H1 (cell line): ENCODE data around the gene RASGEF1C. TPM values are rescaled to one million over a fixed set of nuclear protein-coding genes. Genes with fewer than 3 reads are reported as not detected.

Experiments used
- CTCF ChIA-PET: fragments of 300-600 bp; sonication (Branson Sonifier 250); formaldehyde crosslinking; loops from one replicate; lab custom pipeline; 2021; ENCODE audit not compliant: partially characterized antibody; lab: Charles Lee
- POLR2A ChIA-PET: fragments of 300-600 bp; sonication (Branson Sonifier 250); formaldehyde crosslinking; loops from one replicate; lab custom pipeline; 2021; ENCODE audit warnings: inconsistent platforms; ENCODE audit not compliant: partially characterized antibody; lab: Charles Lee
- DNase-seq, 2 experiments: peaks; one replicate each; pipeline versions ENCODE4 v3.0.0 to v3.0.0-alpha.2; 2010 to 2022; ENCODE audit warnings: low spot score in 2 of 2, low read depth in 1 of 2, mixed read lengths in 1 of 2
- FAIRE-seq: peaks from 2 replicates; lab custom pipeline; 2011; peaks lifted over from hg19 to GRCh38; lab: Jason Lieb, UNC
- H2AFZ ChIP-seq: 2 replicates; pipeline ENCODE4 v1.8.1; 2012; ENCODE audit warnings: low read length, inconsistent platforms
- H2AK5ac ChIP-seq: 2 replicates; pipeline ENCODE4 v1.6.1; 2013; ENCODE audit warnings: low read depth, low read length
- H2BK120ac ChIP-seq: replicated peaks from 2 replicates; pipeline ENCODE3; 2013; ENCODE audit warnings: low read depth, low read length, inconsistent platforms
- H2BK12ac ChIP-seq: 2 replicates; pipeline ENCODE4 v1.6.1; 2013; ENCODE audit warnings: low read depth, low read length
- H2BK15ac ChIP-seq: 2 replicates; pipeline ENCODE4 v1.6.1; 2013; ENCODE audit warnings: low read length
- H2BK20ac ChIP-seq: 2 replicates; pipeline ENCODE4 v1.6.1; 2013; ENCODE audit warnings: low read length
- H2BK5ac ChIP-seq: 2 replicates; pipeline ENCODE4 v1.6.1; 2013; ENCODE audit warnings: low read depth, low read length
- H3K14ac ChIP-seq: 2 replicates; pipeline ENCODE4 v1.6.1; 2013; ENCODE audit warnings: inconsistent platforms; ENCODE audit not compliant: insufficient read length
- H3K18ac ChIP-seq: 2 replicates; pipeline ENCODE4 v1.6.1; 2013; ENCODE audit warnings: low read length; ENCODE audit errors: extremely low read depth
- H3K23ac ChIP-seq: 2 replicates; pipeline ENCODE4 v1.6.1; 2013; ENCODE audit warnings: inconsistent platforms; ENCODE audit not compliant: insufficient read length
- H3K23me2 ChIP-seq: 2 replicates; pipeline ENCODE4 v1.6.1; 2013; ENCODE audit warnings: low read depth, low read length
- H3K27ac ChIP-seq: 2 replicates; pipeline ENCODE4 v1.6.1; 2011; ENCODE audit warnings: low read depth, low read length, inconsistent platforms
- H3K27me3 ChIP-seq, 4 experiments: replicated peaks in 1 of 4; 1 replicate in 1 of 4; 2 replicates in 3 of 4; pipeline versions ENCODE4 v1.6.1 to v1.8.1; 2011 to 2013; ENCODE audit warnings: low read length in 3 of 4, mild to moderate bottlenecking in 3 of 4, inconsistent platforms in 2 of 4, mixed read lengths in 2 of 4, moderate library complexity in 1 of 4; ENCODE audit not compliant: control insufficient read depth in 3 of 4, insufficient read depth in 3 of 4; ENCODE audit errors: extremely low read depth in 1 of 4
- H3K36me3 ChIP-seq, 4 experiments: 2 replicates each; pipeline versions ENCODE4 v1.6.1 to v1.8.1; 2011 to 2013; ENCODE audit warnings: mild to moderate bottlenecking in 4 of 4, low read length in 3 of 4, moderate library complexity in 2 of 4, control low read depth in 1 of 4, inconsistent platforms in 1 of 4; ENCODE audit not compliant: insufficient read depth in 4 of 4, control insufficient read depth in 2 of 4
- H3K4ac ChIP-seq: replicated peaks from 2 replicates; pipeline ENCODE3; 2013; ENCODE audit warnings: low read length, low read depth, mixed read lengths, inconsistent platforms; ENCODE audit not compliant: insufficient read length
- H3K4me1 ChIP-seq, 4 experiments: replicated peaks in 1 of 4; 1 replicate in 1 of 4; 2 replicates in 3 of 4; pipeline versions ENCODE4 v1.6.1 to v1.8.1; 2011 to 2013; ENCODE audit warnings: low read length in 3 of 4, inconsistent platforms in 2 of 4, mixed read lengths in 1 of 4; ENCODE audit not compliant: insufficient read depth in 4 of 4, control insufficient read depth in 3 of 4
- H3K4me2 ChIP-seq, 2 experiments: 2 replicates each; pipeline versions ENCODE4 v1.6.1 to v1.8.1; 2011 to 2013; ENCODE audit warnings: low read depth in 2 of 2, low read length in 2 of 2, control low read depth in 1 of 2, inconsistent platforms in 1 of 2, mild to moderate bottlenecking in 1 of 2; ENCODE audit not compliant: insufficient read depth in 1 of 2
- H3K4me3 ChIP-seq, 4 experiments: fragments of 200-600, 300-600 bp in 1 of 4; sonication (generic), shearing (Covaris generic), sonication (Bioruptor Twin) in 1 of 4; 2 replicates each; pipeline versions ENCODE4 v1.5.1 to v1.8.1; 2011 to 2016; ENCODE audit warnings: low read length in 4 of 4, low read depth in 3 of 4, control low read depth in 2 of 4, inconsistent platforms in 2 of 4, mild to moderate bottlenecking in 2 of 4, mixed read lengths in 1 of 4, moderate library complexity in 1 of 4; ENCODE audit not compliant: insufficient read depth in 2 of 4; ENCODE audit errors: extremely low read depth in 1 of 4
- H3K56ac ChIP-seq: replicated peaks from 2 replicates; pipeline ENCODE3; 2013; ENCODE audit warnings: low read depth, mild to moderate bottlenecking, mixed read lengths, low read length, inconsistent platforms; ENCODE audit not compliant: insufficient read length
- H3K79me1 ChIP-seq: 2 replicates; pipeline ENCODE4 v1.6.1; 2013; ENCODE audit warnings: low read depth, low read length, control low read depth
- H3K79me2 ChIP-seq, 2 experiments: 2 replicates each; pipeline versions ENCODE4 v1.6.1 to v1.8.1; 2012 to 2013; ENCODE audit warnings: low read length in 2 of 2, mild to moderate bottlenecking in 2 of 2, inconsistent platforms in 1 of 2; ENCODE audit not compliant: insufficient read depth in 2 of 2, control insufficient read depth in 1 of 2
- H3K9ac ChIP-seq, 4 experiments: replicated peaks in 1 of 4; 1 replicate in 1 of 4; 2 replicates in 3 of 4; pipeline versions ENCODE4 v1.6.1 to v1.8.1; 2011 to 2013; ENCODE audit warnings: low read depth in 3 of 4, low read length in 3 of 4, control low read depth in 2 of 4, mild to moderate bottlenecking in 2 of 4, moderate library complexity in 2 of 4, inconsistent platforms in 1 of 4; ENCODE audit errors: extremely low read depth in 1 of 4
- H3K9me3 ChIP-seq, 2 experiments: 2 replicates each; pipeline versions ENCODE4 v1.6.1 to v1.8.1; 2012 to 2013; ENCODE audit warnings: mild to moderate bottlenecking in 2 of 2, moderate library complexity in 2 of 2, control low read depth in 1 of 2, inconsistent platforms in 1 of 2, low read depth in 1 of 2, low read length in 1 of 2, mixed read lengths in 1 of 2; ENCODE audit not compliant: insufficient read depth in 2 of 2
- H4K20me1 ChIP-seq, 2 experiments: replicated peaks in 1 of 2; 2 replicates each; pipeline versions ENCODE3 to v1.8.1; 2011 to 2013; ENCODE audit warnings: inconsistent platforms in 2 of 2, low read length in 2 of 2, mild to moderate bottlenecking in 1 of 2; ENCODE audit not compliant: insufficient read depth in 2 of 2, control insufficient read depth in 1 of 2
- H4K5ac ChIP-seq: 2 replicates; pipeline ENCODE4 v1.6.1; 2013; ENCODE audit warnings: low read length, low read depth, mixed read lengths, inconsistent platforms; ENCODE audit not compliant: insufficient read length
- H4K8ac ChIP-seq: 2 replicates; pipeline ENCODE4 v1.8.0; 2013; ENCODE audit warnings: mild to moderate bottlenecking, moderate library complexity, low read length, inconsistent platforms; ENCODE audit not compliant: insufficient read depth; ENCODE audit errors: extremely low read depth
- H4K91ac ChIP-seq: replicated peaks from 2 replicates; pipeline ENCODE3; 2013; ENCODE audit warnings: low read length, mixed read lengths, inconsistent platforms; ENCODE audit not compliant: insufficient read length
- EGR1 ChIP-seq: IDR thresholded peaks from 2 replicates; pipeline ENCODE4 v1.6.1; 2011; ENCODE audit warnings: low read depth, low read length, borderline replicate concordance
- POLR2AphosphoS5 ChIP-seq: IDR thresholded peaks from 2 replicates; pipeline ENCODE4 v1.6.1; 2011; ENCODE audit warnings: low read depth, low read length
- WGBS, 2 experiments: shearing (Covaris generic) in 1 of 2; methylation state at CpG; one replicate each; pipeline versions ENCODE4 v1.1.6 to v1.1.7; 2013 to 2015; ENCODE audit warnings: low lambda C conversion rate in 2 of 2, mixed read lengths in 2 of 2, inconsistent platforms in 1 of 2, low coverage in 1 of 2, missing lambda C conversion rate in 1 of 2; ENCODE audit not compliant: insufficient replicate concordance in 2 of 2, insufficient coverage in 1 of 2, insufficient read length in 1 of 2; ENCODE audit errors: extremely low coverage in 1 of 2, missing lambda C conversion rate in 1 of 2; 5-methylcytosine and 5-hydroxymethylcytosine counted together
- polyA plus RNA-seq, 7 experiments: library from polyadenylated mRNA; depleted of rRNA in 3 of 7; stranded (reverse) in 5 of 7; unstranded in 2 of 7; fragments of >200 nt in 5 of 7; fragments of 200-250 nt in 2 of 7; gene quantifications; 1 replicate in 5 of 7; 2 replicates in 1 of 7; 4 replicates in 1 of 7; pipeline versions ENCODE4 v1.2.1 to v1.2.3, GENCODE V29; 2011 to 2013; ENCODE audit warnings: missing spikeins in 2 of 7, mixed read lengths in 2 of 7
- total RNA-seq: library from RNA; stranded (reverse); fragmentation: NEBNext Ultra II Directional; extraction: Animal tissue kit (Norgen Biotek cat#: 25700); gene quantifications from 2 replicates; pipeline ENCODE4 v1.2.1, GENCODE V29; 2021
- TF ChIP-seq, protein P1 (sequence below): IDR thresholded peaks from 2 replicates; pipeline ENCODE4 v1.6.1; 2012; ENCODE audit warnings: inconsistent platforms

The RASGEF1C gene
- total and polyA plus RNA-seq, 2 of the 8 experiments (the other 6 are each of a cell fraction or from before 2014, with no cell fraction given) = 0.26 to 0.61 TPM

DNA sequence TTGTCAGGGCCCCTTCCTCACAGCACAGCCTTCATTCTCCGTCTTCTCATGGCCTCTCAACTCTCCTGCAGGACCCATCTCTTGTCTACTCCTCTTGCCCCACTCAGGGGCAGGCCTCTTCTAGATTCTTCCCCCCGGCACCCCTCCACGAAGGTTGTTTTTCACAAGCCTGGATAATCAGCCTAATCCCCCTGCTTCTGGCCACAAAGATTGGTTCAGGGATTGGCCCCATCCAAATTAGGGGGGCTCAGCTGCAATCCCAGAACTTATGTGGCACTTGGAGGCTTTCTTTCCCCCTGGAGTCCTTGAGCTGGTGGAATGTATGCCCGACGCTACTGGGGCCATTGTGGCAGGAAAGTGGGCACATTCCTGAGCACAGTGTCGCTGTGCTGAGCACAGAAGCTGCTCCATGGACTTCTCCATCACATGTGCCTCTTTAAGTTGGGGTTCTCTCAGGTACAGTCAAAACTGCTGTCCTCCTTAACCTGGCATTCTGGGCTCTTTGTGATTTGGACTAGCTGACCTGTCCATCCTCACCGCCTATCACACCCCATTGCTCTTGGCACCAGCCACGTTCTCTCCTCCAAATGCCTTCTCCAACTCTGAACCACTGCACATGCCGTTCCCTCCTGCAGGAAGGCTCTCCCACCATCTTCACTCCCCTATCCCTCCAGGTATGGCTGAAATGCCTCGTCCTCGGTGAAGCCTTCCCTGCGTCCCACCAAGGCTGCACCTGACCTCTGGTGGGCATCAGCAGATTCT, 70.6 kb downstream of the RASGEF1C start:
- Histone ChIP-seq H3K56ac (no peak overlapping the region), H3K14ac (no peak overlapping the region), H3K18ac (peak overlapping the region; percentile 0; the same call in 1 of the 2 replicates), H4K8ac (no peak overlapping the region), H3K36me3 (no peaks in the 10 kb centered on the region), H2AK5ac (no peak overlapping the region), H3K4ac (no peak overlapping the region), H3K4me3 (no peak overlapping the region), H3K9me3 (no peaks in the 10 kb centered on the region), H2BK20ac (no peak overlapping the region), H2BK15ac (no peak overlapping the region), H2BK5ac (no peak overlapping the region), H2BK12ac (no peak overlapping the region), H3K23ac (no peak overlapping the region), H4K20me1 (no peaks in the 10 kb centered on the region), H2AFZ (no peak overlapping the region), H3K9ac (no peak overlapping the region), H3K23me2 (peaks cover 3% of the 10 kb centered on the region; the same call in 1 of the 2 replicates)
- POLR2A ChIA-PET = no interaction called here
- no peak for FAIRE-seq
- 74% methylated on average over 10 of the region's 12 CpGs; no CpG with 5 or more reads in 1 of the 2 experiments for WGBS, 2 experiments
- CTCF ChIA-PET = interaction anchor here (0.5 to 1.9 kb wide), 8 partner anchors 16 to 229 kb away, joined by 3 to 5 read pairs (median 3); no protein-coding TSS in a partner anchor
- DNase-seq = no peak
- TF ChIP-seq, protein P1, sequence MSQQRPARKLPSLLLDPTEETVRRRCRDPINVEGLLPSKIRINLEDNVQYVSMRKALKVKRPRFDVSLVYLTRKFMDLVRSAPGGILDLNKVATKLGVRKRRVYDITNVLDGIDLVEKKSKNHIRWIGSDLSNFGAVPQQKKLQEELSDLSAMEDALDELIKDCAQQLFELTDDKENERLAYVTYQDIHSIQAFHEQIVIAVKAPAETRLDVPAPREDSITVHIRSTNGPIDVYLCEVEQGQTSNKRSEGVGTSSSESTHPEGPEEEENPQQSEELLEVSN = no peak
- TF ChIP-seq POLR2AphosphoS5 (no peak), EGR1 (no peak)
- TF ChIP-seq, all 59 proteins: peak for 0
- H2BK120ac ChIP-seq = no peak overlapping the region
- no peak overlapping the region for H3K4me2 ChIP-seq
- H3K79me1 ChIP-seq = no peaks in the 10 kb centered on the region
- H3K4me1 ChIP-seq = no peaks in the 10 kb centered on the region; a peak in 1 of 7 replicates
- H4K5ac ChIP-seq = no peak overlapping the region
- no peak overlapping the region for H4K91ac ChIP-seq
- 0 out of 7 replicates have a peak, but pooled peaks cover 0 to 2% (median 0%) of the 10 kb centered on the region in 4 experiments for H3K27me3 ChIP-seq
- H3K79me2 ChIP-seq = no peaks in the 10 kb centered on the region
- H3K27ac ChIP-seq = no peak overlapping the region
